Activated CD4-positive, CD25-positive, alpha-beta regulatory T cell treated with anti-CD3 and anti-CD28 coated beads, Interleukin-2, amount 50 U/mL, for 72 hours (primary cell): ENCODE results near the gene CIAPIN1.

Experiments
- DNase-seq: peaks from one replicate; pipeline ENCODE4 v3.0.0; 2021

The CIAPIN1 gene

DNA sequence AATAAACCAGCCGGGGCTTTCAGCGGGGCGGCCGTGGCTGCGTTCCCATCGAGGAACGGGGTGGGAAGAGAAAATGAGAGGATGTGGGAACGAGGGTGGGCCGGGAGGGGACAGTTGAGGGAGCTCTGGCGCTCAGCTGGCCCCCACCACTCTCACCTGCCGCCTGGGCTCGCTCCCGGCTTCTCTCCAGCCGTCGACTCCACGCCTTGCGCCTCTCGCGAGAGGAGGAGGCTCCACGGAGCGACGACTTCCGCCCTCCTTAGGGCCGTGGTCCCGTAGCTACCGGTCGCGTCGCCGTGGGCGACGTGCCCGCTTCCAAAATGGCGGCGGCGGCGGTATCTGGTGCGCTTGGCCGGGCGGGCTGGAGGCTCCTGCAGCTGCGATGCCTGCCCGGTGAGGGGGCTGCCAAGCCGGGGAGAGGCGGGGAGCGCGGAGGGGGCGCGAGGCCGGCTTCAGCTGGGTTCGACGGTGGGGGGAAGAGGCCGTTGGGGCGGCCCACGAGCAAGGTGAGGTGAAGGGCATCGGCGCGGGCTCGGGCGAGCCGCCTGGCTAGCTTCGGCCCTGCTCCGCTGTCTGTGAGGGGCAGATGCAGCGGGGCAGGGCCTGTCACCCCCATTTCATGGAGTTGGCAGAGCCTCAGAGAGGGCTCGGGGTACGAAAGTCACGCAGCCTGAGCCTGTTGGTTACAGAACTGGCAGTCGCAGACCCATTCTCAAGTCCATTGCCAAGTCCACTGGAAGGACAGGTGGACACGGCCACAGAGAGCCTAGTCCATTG, at the start of gene CIAPIN1, which contains the start of gene COQ9:
Gene CIAPIN1, minus strand, starts transcription at position 200 of the 777 bp plus-strand sequence. CDS start 6,457 bp downstream, outside the sequence.
Gene COQ9, plus strand, starts transcription at position 294 of the 777 bp plus-strand sequence. Its CDS starts 27 bp downstream, at position 321.
- DNase-seq = peak; percentile 90

DNA sequence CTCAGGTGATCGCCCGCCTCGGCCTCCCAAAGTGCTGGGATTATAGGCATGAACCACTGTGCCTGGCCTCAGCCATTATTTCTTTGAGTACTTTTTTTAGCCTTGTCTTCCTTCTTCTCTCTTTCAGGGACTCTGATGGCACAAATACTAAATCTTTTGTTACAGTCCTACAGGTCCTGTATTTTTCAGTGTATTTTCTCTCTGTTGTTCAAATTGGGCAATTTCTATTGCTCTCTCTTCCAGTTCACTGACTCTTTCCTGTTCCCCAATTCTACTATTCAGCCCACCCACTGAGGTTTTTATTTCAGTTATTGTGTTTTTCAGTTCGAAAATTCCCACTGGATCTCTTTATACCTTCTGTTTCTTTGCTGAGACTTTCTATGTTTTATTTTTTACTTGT, 46.6 kb upstream of the CIAPIN1 start:
- no peak for DNase-seq

GRCh38 chr16:57489229-57489628, 42.0 kb upstream of the CIAPIN1 start:
- no peak for DNase-seq

GRCh38 chr16:57486858-57487834, 40.0 kb upstream of the CIAPIN1 start:
- DNase-seq = no peak

DNA sequence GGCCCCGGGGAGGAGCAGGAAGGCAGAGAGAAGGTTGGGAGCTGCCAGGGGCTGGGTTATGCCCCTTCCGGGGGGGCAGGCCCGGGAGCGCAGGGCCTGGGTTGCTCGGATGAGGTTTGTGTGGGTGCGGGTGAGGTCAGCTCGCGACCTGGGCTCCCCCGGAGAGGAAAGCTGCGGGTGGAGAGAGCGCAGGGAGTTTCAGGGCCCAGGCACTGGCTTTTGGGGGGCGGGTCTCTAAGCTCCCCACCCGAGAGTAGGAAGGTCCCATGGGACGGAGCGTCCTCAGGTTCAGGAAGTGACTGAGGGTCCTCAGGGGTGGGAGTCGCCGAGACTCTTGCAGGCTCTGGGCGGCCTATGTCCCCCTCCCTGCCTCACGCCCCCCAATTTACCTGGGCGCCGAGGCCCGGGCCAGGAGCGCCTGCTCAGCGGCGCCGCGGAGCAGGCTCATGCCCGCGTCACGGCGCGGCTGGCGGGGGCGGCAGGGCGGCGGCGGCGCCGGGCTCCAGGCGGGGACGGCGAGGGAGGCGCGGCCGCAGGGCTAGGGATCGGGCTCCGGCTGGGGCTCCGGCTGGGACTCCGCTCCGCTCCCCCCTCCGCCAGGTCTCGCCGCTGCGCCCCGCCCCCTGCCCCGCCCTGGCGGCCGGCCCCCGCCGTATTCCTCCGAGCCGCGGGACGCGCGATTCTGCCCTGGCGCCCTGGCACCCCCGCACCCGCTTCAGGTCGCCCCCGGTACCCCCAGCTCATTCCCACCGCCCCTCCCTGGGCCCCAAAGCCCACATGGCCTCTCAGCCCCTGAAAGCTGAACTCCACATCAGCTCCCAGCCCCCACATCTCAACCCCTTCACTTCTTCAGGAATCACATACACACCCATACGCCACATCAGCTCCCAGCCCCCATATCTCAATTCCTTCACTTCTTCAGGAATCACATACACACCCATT, 39.0 kb upstream of the CIAPIN1 start, which contains the start of gene DOK4:
Gene DOK4, minus strand, starts transcription at position 578 of the 942 bp plus-strand sequence. CDS start 6,986 bp downstream, outside the sequence.
- peak; percentile 83 for DNase-seq

GRCh38 chr16:57485091-57485915, 38.1 kb upstream of the CIAPIN1 start:
- DNase-seq = no peak

DNA sequence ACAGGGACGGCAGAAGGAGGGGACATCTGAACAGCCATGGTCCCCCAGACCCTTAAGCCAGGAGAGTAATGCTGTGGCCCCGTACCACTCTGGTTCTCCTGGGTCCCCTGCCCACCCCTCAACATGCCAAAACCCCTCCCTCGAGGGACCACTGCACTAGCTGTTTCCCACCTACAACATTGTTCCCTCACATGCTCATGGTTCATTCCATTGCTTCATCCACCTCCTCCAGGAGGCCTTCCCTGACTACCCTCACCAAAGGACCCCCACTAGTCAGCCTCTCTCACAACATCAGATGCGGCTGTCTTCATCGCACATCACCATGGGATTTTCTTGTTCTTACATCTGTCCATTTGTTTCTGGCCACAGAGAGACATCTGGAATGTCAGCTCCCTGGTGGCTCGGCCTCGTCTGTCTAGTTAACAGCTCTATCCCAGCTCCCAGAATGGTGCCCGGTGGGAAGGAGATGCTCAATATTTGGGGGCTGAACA, 37.4 kb upstream of the CIAPIN1 start:
- DNase-seq = no peak

GRCh38 chr16:57483725-57484514, 36.7 kb upstream of the CIAPIN1 start:
- DNase-seq = no peak

- no peak for DNase-seq
Observed at GRCh38 chr16:57482845-57483545, 35.8 kb upstream of the CIAPIN1 start.

DNA sequence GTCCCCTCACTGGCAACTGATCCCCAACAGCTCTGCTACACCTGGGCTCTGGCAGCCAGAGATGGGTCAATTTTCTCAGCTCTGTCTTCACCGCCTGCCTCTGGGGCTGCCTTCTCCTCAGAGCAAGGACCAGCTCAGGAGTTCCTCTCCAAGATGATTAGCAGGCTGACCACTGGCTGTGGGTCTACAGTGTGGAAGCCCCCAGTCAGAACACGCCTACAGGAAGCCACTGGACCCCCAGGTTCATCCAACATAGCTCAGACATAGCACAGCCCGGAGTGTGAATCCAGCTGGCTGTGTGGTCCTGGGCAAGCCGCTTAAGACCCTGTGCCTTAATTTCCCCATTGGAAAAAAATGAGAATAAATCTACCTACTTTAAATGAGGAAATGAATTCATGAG, 34.2 kb upstream of the CIAPIN1 start:
- no peak for DNase-seq

DNA sequence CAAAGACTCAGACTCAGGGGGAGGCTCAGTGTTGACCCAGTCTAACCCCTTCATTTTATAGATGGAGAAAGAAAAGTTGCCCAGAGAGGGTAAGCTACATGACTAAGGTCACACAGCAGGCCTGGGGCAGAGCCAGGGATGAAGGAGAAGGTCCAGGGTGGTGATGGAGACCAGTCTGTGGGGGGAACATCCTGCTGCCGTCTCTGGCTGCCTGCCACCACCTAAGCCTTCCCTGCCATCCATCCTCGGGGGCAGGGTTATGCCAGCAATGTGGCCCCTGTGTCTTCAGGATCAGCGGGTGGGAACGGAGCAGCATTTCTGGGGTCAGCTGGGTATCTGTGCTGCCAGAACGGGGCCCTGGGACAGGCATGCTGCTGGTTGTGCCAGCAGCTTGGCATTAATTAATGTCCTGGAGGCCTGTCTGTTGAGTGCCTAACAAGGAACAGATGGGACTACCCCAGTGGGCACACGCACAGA, 33.6 kb upstream of the CIAPIN1 start:
- DNase-seq = no peak

GRCh38 chr16:57479976-57480753, 33.0 kb upstream of the CIAPIN1 start:
- DNase-seq = no peak

DNA sequence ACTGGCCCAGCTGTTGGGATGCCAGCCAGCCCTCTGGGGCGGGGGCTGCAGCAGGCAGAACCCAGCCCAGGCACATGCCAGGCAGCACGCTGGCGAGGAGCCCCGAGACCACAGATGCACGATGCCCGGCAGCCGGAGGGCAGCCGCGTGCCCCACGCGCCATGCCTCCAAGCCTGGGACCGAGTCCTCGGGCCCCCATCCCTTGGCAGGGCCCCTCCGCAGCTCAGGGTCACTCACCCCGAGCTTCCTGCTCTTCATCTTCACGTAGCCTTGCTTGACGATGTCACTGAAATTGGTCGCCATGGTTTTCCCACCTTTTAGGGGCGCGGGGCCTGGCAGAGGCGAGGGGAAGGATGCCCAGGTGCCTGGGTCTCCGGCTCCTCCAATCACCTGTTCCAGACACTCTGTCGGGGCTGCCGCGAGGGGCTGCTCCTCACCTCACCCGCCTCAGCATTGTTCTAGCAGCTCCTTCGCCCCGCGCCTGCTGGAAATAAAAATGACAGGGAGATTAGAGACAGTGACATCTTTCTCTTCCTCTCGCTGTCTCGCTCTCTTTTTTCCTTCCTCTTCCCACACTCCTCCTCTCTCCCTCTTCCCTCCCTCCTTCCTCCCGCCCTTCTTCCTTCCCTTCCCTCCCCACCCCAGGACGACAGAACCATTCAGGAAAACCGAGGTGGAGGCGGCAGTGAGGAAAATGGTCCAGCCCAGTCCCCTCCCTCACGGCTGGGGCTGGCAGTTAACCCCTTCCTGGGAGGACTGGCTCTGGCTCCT, 32.2 kb upstream of the CIAPIN1 start:
- DNase-seq = no peak

- DNase-seq = no peak
Observed at GRCh38 chr16:57478396-57479204, 31.4 kb upstream of the CIAPIN1 start.

DNA sequence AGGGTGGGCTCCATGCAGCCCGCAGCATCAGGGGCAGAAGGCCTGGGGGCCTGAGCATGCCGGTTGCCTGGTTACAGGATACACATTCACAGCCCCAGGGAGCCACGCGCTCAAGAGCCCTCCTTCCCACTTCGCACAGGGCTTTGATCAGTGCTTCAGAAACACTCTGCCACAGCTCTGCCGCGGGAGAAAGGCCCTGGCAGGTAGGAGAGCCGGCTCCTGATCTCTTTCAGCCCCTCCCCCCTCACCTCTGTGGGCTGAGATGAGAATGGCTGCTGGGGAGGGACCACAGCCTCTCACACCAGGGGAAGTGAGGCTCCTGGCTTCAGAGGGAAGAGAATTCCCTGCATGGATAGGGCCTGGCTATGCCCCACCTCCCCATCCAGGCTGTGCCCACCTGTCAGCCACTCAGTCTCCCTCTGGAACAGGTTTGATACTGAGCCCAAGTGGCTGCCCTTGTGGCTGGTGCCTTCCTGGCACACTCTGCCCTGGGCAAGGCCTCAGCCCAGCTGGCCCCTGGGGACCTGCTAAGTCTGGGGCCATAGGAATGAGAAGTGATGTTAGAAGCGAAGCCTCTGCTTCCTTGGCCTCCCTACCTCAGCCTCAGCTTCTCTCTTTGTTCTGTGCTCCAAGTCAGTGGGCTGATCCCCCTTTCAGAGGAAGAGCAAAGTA, 30.5 kb upstream of the CIAPIN1 start:
- DNase-seq = no peak
